Left ventricle myocardium inferior (tissue), 1 donor: ENCODE results near the gene TGM1. TPM values are rescaled to one million over a fixed set of nuclear protein-coding genes. Genes with fewer than 3 reads are reported as not detected.

Experiments used
- DNase-seq: peaks from one replicate; pipeline ENCODE4 v3.0.0-alpha.2; 2020
- H3K27ac ChIP-seq: fragments of 200-600 bp; replicated peaks from 2 replicates; pipeline ENCODE4 v1.8.0; 2021
- H3K27me3 ChIP-seq: fragments of 200-600 bp; 2 replicates; pipeline ENCODE4 v1.8.0; 2021; ENCODE audit warnings: low read depth
- H3K36me3 ChIP-seq: fragments of 200-600 bp; 2 replicates; pipeline ENCODE4 v1.8.0; 2021
- H3K4me1 ChIP-seq: fragments of 200-600 bp; 2 replicates; pipeline ENCODE4 v1.8.0; 2021
- H3K4me3 ChIP-seq: fragments of 200-600 bp; 2 replicates; pipeline ENCODE4 v1.8.0; 2021; ENCODE audit warnings: mild to moderate bottlenecking, moderate library complexity
- H3K9me3 ChIP-seq: fragments of 200-600 bp; replicated peaks from 2 replicates; pipeline ENCODE4 v1.8.0; 2021
- intact Hi-C: fragments of 100-400 bp; cut with micrococcal nuclease; formaldehyde crosslinking; loops from one replicate; pipeline ENCODE4 v1.11.0; 2022
- total RNA-seq: library from RNA; stranded (reverse); fragmentation: NEBNext Ultra II Directional; extraction: Animal tissue kit (Norgen Biotek cat#: 25700); gene quantifications from one replicate; pipeline ENCODE4 v1.2.1, GENCODE V29; 2021
- TF ChIP-seq, protein P1 (sequence below): fragments of 200-600 bp; IDR thresholded peaks from 2 replicates; pipeline ENCODE4 v1.8.0; 2021; ENCODE audit warnings: antibody characterized with exemption, mild to moderate bottlenecking, borderline replicate concordance
- donor health status: DM: no; HTN: yes; CAD: no; lungs with severe emphysema.

Gene TGM1
- total RNA-seq, 1 donor from 2014 or later: 0.96 TPM

DNA sequence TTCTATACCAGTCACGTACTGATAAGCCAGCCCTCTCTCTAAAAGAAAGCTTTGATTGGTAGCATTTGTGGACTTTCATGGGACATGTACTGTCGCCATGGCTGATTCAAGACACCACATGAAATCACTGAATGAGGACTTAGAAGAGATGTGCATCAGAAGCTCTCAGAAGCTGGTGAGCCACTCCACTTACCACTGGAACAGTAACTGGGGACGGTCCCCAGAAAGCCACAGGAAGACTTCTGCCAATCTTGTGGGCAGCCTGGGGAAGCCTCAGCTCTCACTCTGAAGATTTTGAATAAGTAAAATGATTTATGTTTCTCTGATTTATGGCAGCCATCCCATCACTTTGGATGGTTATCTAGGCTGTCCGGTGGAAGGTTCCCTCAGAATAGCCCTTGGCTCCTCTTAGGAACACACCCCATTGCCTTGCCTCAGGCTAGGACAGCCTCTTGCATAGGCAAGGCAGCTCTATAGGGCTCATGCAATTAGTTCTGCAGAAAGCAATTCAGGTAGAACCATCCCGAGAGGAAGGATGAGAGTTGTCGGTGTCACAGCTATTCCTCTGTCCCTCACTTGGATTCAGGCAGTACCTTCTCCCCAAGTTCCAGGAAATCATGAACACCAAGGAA lies 26.8 kb upstream of the TGM1 start:
- no peaks in the 10 kb centered on the region for H3K27me3 ChIP-seq
- no peaks in the 10 kb centered on the region for H3K4me1 ChIP-seq
- TF ChIP-seq, protein P1, sequence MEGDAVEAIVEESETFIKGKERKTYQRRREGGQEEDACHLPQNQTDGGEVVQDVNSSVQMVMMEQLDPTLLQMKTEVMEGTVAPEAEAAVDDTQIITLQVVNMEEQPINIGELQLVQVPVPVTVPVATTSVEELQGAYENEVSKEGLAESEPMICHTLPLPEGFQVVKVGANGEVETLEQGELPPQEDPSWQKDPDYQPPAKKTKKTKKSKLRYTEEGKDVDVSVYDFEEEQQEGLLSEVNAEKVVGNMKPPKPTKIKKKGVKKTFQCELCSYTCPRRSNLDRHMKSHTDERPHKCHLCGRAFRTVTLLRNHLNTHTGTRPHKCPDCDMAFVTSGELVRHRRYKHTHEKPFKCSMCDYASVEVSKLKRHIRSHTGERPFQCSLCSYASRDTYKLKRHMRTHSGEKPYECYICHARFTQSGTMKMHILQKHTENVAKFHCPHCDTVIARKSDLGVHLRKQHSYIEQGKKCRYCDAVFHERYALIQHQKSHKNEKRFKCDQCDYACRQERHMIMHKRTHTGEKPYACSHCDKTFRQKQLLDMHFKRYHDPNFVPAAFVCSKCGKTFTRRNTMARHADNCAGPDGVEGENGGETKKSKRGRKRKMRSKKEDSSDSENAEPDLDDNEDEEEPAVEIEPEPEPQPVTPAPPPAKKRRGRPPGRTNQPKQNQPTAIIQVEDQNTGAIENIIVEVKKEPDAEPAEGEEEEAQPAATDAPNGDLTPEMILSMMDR: no peak
- no peak for DNase-seq
- H3K4me3 ChIP-seq: no peak overlapping the region
- H3K27ac ChIP-seq: no peak overlapping the region
- no peaks in the 10 kb centered on the region for H3K9me3 ChIP-seq
- intact Hi-C loops: no loop called here
- H3K36me3 ChIP-seq: peaks cover 40% of the 10 kb centered on the region

DNA sequence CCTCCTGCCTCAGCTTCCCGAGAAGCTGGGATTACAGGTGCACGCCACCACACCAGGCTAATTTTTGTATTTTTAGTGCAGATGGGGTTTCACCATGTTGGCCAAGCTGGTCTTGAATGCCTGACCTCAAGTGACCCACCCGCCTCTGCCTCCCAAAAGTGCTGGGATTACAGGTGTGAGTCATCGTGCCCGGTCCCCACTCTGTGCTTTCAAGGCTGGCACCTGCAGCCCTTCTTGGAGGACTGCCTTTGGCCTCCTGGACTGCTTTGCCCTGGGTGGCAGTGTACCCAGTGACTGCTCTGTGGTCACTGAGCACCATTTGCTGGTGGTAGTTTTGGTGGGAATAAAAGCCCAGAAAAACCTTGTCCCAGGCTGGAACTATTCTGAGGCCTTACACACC lies 24.0 kb upstream of the TGM1 start:
- no peak for DNase-seq

DNA sequence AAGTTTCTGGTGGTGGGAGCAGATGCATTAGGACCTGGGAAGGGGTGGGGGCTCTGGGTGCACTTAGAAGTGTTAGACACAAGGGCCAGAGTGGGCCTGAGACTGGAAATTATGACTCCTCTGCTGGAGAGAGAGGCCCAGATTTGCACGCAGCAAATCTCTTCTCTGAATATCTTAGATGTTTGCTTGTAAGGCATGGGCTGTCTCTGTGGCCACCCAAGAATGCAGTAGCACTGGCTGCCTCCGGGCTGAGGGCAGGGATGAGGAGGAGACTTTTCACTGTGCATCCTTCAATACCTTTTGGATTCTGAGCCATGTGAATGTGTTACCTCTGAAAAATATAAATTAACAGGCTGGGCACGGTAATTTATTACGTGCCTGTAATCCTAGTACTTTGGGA lies 22.4 kb upstream of the TGM1 start:
- peaks cover 13% of the 10 kb centered on the region for H3K36me3 ChIP-seq
- H3K27me3 ChIP-seq: no peaks in the 10 kb centered on the region
- H3K4me3 ChIP-seq: no peak overlapping the region
- intact Hi-C loops: no loop called here
- H3K4me1 ChIP-seq: peaks cover 13% of the 10 kb centered on the region
- TF ChIP-seq, protein P1: no peak
- H3K9me3 ChIP-seq: no peaks in the 10 kb centered on the region
- H3K27ac ChIP-seq: no peak overlapping the region
- no peak for DNase-seq

More for the DNA sequence above, 24.0 kb upstream of the TGM1 start:
- peaks cover 4% of the 10 kb centered on the region for H3K4me1 ChIP-seq
- TF ChIP-seq, protein P1: no peak
- H3K9me3 ChIP-seq: no peaks in the 10 kb centered on the region
- no peak overlapping the region for H3K27ac ChIP-seq
- H3K36me3 ChIP-seq: peaks cover 27% of the 10 kb centered on the region
- no peaks in the 10 kb centered on the region for H3K27me3 ChIP-seq
- no peak overlapping the region for H3K4me3 ChIP-seq
- intact Hi-C loops: no loop called here

DNA sequence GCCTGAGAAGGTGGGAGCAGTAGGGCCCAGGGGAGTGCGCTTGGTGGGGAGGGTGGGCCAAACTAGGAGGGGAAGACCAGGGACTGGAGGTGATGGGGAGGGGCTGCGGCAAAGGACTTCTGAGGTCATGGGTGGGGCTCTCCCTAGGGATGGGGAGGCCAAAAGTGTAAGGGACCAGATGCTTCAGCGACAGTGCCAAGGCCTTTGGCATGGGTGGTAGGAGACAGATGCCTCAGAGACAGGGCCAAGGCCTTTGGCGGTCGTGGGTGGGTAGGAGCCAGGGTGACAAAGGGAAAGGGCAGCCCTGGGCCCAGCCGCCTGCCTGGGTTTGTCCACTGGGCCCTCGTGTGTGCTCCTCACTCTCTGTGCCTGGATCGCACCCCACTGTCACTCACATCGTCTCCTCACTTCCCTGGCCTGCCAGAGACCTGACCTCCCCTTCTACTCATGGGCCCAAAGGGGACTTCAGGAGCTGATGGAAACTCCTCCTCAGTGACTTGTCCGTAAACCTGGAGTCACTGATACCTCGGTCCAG lies 21.6 kb upstream of the TGM1 start:
- Histone ChIP-seq H3K4me1 (peaks cover 21% of the 10 kb centered on the region), H3K9me3 (no peaks in the 10 kb centered on the region), H3K27ac (no peak overlapping the region), H3K4me3 (no peak overlapping the region), H3K27me3 (no peaks in the 10 kb centered on the region), H3K36me3 (peaks cover 5% of the 10 kb centered on the region)
- no peak for DNase-seq
- intact Hi-C loops: no loop called here
- TF ChIP-seq, protein P1: no peak

DNA sequence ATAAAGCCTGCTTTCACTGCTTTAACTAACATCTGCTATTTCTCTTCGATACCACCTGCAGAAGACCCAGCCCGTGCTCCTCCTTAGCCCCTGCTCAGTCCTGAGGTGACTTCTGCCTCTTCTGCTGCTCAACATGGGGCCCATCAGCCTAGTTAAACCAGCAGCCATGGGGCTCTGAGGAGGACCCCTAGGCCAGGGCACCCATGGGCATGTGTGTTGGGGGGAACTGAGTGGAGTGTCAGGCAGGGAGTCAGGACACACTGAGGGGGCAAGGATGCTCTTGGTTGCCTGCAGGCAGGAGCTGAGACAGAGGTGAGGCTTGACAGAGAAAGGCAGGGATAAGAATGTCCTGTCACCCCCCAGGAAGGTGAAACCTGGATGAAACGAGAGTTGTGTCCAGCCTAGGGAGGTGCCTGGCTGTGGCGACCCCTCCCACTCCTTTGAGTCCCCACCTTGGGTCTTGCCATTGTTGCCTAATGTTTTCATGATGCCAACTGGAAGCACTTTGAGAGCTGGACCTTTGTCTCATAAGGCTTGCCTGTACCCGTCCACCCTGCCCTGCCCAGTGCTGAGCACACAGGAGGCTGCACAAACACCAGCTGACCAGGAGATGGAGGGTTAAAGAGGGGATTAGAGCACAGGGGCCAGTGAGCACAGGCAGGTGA lies 21.0 kb upstream of the TGM1 start:
- TF ChIP-seq, protein P1: no peak
- H3K4me3 ChIP-seq: no peak overlapping the region
- H3K9me3 ChIP-seq: no peaks in the 10 kb centered on the region
- intact Hi-C loops: no loop called here
- H3K27ac ChIP-seq: no peak overlapping the region
- DNase-seq: no peak
- H3K36me3 ChIP-seq: no peaks in the 10 kb centered on the region
- H3K4me1 ChIP-seq: peaks cover 26% of the 10 kb centered on the region
- no peaks in the 10 kb centered on the region for H3K27me3 ChIP-seq
